Measurements from ENCODE around the gene ABCA4.

ABCA4 gene

DNA sequence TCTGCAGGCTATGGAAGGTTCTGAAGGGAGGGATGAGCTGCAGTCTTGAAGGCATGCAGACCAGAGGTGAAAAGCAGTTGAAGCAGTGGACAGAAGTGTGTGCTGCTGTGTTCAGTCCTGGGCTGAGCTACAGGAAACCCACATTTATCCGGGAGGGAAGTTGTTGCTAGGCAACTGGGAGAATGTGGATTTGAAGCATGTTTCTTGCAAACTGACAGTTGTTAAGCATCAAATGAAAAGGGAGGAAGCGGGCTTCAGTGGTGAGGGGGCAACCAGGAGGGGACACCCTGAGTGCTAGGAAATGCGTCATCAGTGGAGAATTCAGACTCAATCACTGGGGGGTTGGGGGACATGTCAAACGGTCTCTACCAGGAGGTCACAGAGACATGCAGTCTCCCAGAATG lies 28.7 kb downstream of the ABCA4 start:
- no peak for ATAC-seq
- TF ChIP-seq OSR1 (CRISPR knock-in tag; IDR thresholded peaks at IDR 0.05): no peak
- no peak for TF ChIP-seq ISL1 (CRISPR knock-in tag; IDR thresholded peaks at IDR 0.05)
- no peak for TF ChIP-seq ZNF565 (CRISPR knock-in tag; conservative IDR thresholded peaks at IDR 0.05; ENCODE audit: low read depth)
- TF ChIP-seq CSDC2 (CRISPR knock-in tag; IDR thresholded peaks at IDR 0.05): no peak
- no peak for TF ChIP-seq ARNTL (CRISPR knock-in tag; IDR thresholded peaks at IDR 0.05; ENCODE audit: borderline replicate concordance, low read depth)
- no peak for TF ChIP-seq SNAI2 (CRISPR knock-in tag; IDR thresholded peaks at IDR 0.05)

DNA sequence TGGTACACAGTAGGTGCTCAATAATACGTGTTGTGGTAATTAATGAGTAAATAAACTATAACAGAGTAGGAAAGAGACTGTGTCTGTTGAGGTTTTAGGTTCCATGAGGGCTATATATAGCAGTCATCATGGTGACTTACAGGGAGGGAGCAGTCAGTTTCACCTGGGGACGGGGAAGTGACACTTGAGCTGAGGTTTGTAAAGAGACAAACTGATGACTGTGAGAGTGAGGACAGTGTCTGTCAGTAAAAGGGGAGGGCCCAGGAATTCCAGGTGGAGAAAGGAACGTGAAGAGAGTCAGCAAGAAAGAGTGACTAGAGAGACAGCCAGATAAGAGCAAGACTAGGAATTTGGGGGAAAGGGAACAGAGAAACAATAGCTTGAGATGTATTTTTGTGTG lies 30.2 kb downstream of the ABCA4 start:
- no peak for ATAC-seq
- TF ChIP-seq ARNTL (CRISPR knock-in tag; IDR thresholded peaks at IDR 0.05; ENCODE audit: borderline replicate concordance, low read depth) (no peak), PPARA (CRISPR knock-in tag; IDR thresholded peaks at IDR 0.05; ENCODE audit: borderline replicate concordance) (no peak), ESRRG (CRISPR knock-in tag; IDR thresholded peaks at IDR 0.05) (no peak), BACH2 (CRISPR knock-in tag; IDR thresholded peaks at IDR 0.05; ENCODE audit: borderline replicate concordance) (no peak), ZNF70 (CRISPR knock-in tag; IDR thresholded peaks at IDR 0.05) (no peak), TCF4 (CRISPR knock-in tag; IDR thresholded peaks at IDR 0.05; ENCODE audit: borderline replicate concordance) (no peak), ISL1 (CRISPR knock-in tag; IDR thresholded peaks at IDR 0.05) (no peak), GLIS3 (CRISPR knock-in tag; IDR thresholded peaks at IDR 0.05) (no peak), CSDC2 (CRISPR knock-in tag; IDR thresholded peaks at IDR 0.05) (no peak)
- TF ChIP-seq, protein P1, sequence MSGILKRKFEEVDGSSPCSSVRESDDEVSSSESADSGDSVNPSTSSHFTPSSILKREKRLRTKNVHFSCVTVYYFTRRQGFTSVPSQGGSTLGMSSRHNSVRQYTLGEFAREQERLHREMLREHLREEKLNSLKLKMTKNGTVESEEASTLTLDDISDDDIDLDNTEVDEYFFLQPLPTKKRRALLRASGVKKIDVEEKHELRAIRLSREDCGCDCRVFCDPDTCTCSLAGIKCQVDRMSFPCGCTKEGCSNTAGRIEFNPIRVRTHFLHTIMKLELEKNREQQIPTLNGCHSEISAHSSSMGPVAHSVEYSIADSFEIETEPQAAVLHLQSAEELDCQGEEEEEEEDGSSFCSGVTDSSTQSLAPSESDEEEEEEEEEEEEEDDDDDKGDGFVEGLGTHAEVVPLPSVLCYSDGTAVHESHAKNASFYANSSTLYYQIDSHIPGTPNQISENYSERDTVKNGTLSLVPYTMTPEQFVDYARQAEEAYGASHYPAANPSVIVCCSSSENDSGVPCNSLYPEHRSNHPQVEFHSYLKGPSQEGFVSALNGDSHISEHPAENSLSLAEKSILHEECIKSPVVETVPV (CRISPR knock-in tag; IDR thresholded peaks at IDR 0.05): no peak

DNA sequence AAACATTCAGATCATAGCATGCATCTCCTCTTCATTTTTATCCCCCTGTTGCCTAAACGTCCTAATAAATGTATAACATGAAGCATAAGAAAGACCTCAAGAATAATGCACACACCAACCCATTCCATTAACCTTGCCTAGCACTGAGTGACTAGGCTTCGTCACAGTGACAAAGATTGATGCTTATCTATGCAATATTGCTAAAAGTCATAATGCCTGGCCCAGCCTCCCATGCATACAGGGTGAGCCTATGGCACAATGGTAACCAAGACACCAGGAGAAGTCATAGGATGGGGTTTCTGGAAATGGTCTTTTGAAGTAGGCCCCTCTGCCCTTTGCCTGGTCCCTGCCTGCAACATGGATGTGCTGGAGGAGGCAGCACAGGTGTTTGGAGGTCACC lies 33.8 kb downstream of the ABCA4 start:
- no peak for ATAC-seq

More for the DNA sequence above, 33.8 kb downstream of the ABCA4 start:
- TF ChIP-seq PPARA (CRISPR knock-in tag; IDR thresholded peaks at IDR 0.05; ENCODE audit: borderline replicate concordance): no peak
- no peak for TF ChIP-seq TOX (CRISPR knock-in tag; IDR thresholded peaks at IDR 0.05; ENCODE audit: borderline replicate concordance)
- no peak for TF ChIP-seq ZNF70 (CRISPR knock-in tag; IDR thresholded peaks at IDR 0.05)
- no peak for TF ChIP-seq ZC3H10 (CRISPR knock-in tag; IDR thresholded peaks at IDR 0.05)
- TF ChIP-seq ZNF8 (CRISPR knock-in tag; IDR thresholded peaks at IDR 0.05): no peak
- TF ChIP-seq, protein P2, sequence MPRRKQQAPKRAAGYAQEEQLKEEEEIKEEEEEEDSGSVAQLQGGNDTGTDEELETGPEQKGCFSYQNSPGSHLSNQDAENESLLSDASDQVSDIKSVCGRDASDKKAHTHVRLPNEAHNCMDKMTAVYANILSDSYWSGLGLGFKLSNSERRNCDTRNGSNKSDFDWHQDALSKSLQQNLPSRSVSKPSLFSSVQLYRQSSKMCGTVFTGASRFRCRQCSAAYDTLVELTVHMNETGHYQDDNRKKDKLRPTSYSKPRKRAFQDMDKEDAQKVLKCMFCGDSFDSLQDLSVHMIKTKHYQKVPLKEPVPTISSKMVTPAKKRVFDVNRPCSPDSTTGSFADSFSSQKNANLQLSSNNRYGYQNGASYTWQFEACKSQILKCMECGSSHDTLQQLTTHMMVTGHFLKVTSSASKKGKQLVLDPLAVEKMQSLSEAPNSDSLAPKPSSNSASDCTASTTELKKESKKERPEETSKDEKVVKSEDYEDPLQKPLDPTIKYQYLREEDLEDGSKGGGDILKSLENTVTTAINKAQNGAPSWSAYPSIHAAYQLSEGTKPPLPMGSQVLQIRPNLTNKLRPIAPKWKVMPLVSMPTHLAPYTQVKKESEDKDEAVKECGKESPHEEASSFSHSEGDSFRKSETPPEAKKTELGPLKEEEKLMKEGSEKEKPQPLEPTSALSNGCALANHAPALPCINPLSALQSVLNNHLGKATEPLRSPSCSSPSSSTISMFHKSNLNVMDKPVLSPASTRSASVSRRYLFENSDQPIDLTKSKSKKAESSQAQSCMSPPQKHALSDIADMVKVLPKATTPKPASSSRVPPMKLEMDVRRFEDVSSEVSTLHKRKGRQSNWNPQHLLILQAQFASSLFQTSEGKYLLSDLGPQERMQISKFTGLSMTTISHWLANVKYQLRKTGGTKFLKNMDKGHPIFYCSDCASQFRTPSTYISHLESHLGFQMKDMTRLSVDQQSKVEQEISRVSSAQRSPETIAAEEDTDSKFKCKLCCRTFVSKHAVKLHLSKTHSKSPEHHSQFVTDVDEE (CRISPR knock-in tag; IDR thresholded peaks at IDR 0.05): no peak
- no peak for TF ChIP-seq ZFP30 (CRISPR knock-in tag; IDR thresholded peaks at IDR 0.05)
- TF ChIP-seq, protein P3, sequence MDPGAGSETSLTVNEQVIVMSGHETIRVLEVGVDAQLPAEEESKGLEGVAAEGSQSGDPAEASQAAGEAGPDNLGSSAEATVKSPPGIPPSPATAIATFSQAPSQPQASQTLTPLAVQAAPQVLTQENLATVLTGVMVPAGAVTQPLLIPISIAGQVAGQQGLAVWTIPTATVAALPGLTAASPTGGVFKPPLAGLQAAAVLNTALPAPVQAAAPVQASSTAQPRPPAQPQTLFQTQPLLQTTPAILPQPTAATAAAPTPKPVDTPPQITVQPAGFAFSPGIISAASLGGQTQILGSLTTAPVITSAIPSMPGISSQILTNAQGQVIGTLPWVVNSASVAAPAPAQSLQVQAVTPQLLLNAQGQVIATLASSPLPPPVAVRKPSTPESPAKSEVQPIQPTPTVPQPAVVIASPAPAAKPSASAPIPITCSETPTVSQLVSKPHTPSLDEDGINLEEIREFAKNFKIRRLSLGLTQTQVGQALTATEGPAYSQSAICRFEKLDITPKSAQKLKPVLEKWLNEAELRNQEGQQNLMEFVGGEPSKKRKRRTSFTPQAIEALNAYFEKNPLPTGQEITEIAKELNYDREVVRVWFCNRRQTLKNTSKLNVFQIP (CRISPR knock-in tag; IDR thresholded peaks at IDR 0.05; ENCODE audit: borderline replicate concordance, low read depth): no peak
- no peak for TF ChIP-seq ISL1 (CRISPR knock-in tag; IDR thresholded peaks at IDR 0.05)
- no peak for TF ChIP-seq ZNF565 (CRISPR knock-in tag; conservative IDR thresholded peaks at IDR 0.05; ENCODE audit: low read depth)
- no peak for TF ChIP-seq TCF4 (CRISPR knock-in tag; IDR thresholded peaks at IDR 0.05; ENCODE audit: borderline replicate concordance)
- TF ChIP-seq, protein P4, sequence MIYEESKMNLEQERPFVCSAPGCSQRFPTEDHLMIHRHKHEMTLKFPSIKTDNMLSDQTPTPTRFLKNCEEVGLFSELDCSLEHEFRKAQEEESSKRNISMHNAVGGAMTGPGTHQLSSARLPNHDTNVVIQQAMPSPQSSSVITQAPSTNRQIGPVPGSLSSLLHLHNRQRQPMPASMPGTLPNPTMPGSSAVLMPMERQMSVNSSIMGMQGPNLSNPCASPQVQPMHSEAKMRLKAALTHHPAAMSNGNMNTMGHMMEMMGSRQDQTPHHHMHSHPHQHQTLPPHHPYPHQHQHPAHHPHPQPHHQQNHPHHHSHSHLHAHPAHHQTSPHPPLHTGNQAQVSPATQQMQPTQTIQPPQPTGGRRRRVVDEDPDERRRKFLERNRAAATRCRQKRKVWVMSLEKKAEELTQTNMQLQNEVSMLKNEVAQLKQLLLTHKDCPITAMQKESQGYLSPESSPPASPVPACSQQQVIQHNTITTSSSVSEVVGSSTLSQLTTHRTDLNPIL (CRISPR knock-in tag; IDR thresholded peaks at IDR 0.05; ENCODE audit: low read depth): no peak
- no peak for TF ChIP-seq RARB (CRISPR knock-in tag; IDR thresholded peaks at IDR 0.05)
- TF ChIP-seq SNAI2 (CRISPR knock-in tag; IDR thresholded peaks at IDR 0.05): no peak
- no peak for TF ChIP-seq CSDC2 (CRISPR knock-in tag; IDR thresholded peaks at IDR 0.05)
- TF ChIP-seq BACH2 (CRISPR knock-in tag; IDR thresholded peaks at IDR 0.05; ENCODE audit: borderline replicate concordance): no peak
- TF ChIP-seq GLIS3 (CRISPR knock-in tag; IDR thresholded peaks at IDR 0.05): no peak
- TF ChIP-seq ZFP3 (CRISPR knock-in tag; IDR thresholded peaks at IDR 0.05): no peak
- TF ChIP-seq ESRRG (CRISPR knock-in tag; IDR thresholded peaks at IDR 0.05): no peak
- TF ChIP-seq ARNTL (CRISPR knock-in tag; IDR thresholded peaks at IDR 0.05; ENCODE audit: borderline replicate concordance, low read depth): no peak

Data from SK-N-SH treated with all-trans-retinoic acid at 6 μM for 48 hours (cell line).